ENCODE data around the gene TNS1.

TNS1 gene

GRCh38 chr2:217928324-217929181 is 74.2 kb downstream of the TNS1 start:
- DNase-seq = peak; percentile 20

- no peak for DNase-seq
Measured at GRCh38 chr2:217927601-217928323, 75.0 kb downstream of the TNS1 start.

GRCh38 chr2:217926801-217927200 is 76.0 kb downstream of the TNS1 start:
- no peak for DNase-seq

GRCh38 chr2:217924346-217924901 is 78.4 kb downstream of the TNS1 start:
- DNase-seq = no peak

GRCh38 chr2:217923007-217923686 is 79.6 kb downstream of the TNS1 start:
- DNase-seq = no peak

GRCh38 chr2:217922101-217923006 is 80.4 kb downstream of the TNS1 start:
- DNase-seq = no peak

GRCh38 chr2:217920879-217921603 is 81.8 kb downstream of the TNS1 start:
- DNase-seq = no peak

GRCh38 chr2:217919781-217920351 is 82.9 kb downstream of the TNS1 start:
- no peak for DNase-seq

GRCh38 chr2:217919204-217919603 is 83.6 kb downstream of the TNS1 start:
- DNase-seq = no peak

GRCh38 chr2:217918308-217919024 is 84.3 kb downstream of the TNS1 start:
- DNase-seq = peak; percentile 18

GRCh38 chr2:217916504-217917254 is 86.1 kb downstream of the TNS1 start:
- no peak for DNase-seq

- DNase-seq = no peak
Measured at GRCh38 chr2:217915706-217916105, 87.1 kb downstream of the TNS1 start.

- DNase-seq = no peak
Measured at GRCh38 chr2:217914878-217915277, 87.9 kb downstream of the TNS1 start.

GRCh38 chr2:217914078-217914477 is 88.7 kb downstream of the TNS1 start:
- no peak for DNase-seq

- no peak for DNase-seq
Measured at GRCh38 chr2:217913436-217913835, 89.4 kb downstream of the TNS1 start.

GRCh38 chr2:217912098-217913024 is 90.4 kb downstream of the TNS1 start:
- no peak for DNase-seq

- DNase-seq = no peak
Measured at GRCh38 chr2:217911283-217912097, 91.3 kb downstream of the TNS1 start.

- no peak for DNase-seq
Measured at GRCh38 chr2:217910875-217911212, 92.0 kb downstream of the TNS1 start.

All from hematopoietic multipotent progenitor cell treated with erythropoietin and hydrocortisone succinate and interleukin-3 and kit ligand, for 6 days (in vitro differentiated cells).